SU-DHL-6 (cell line): Measurements from ENCODE around the gene UMAD1.

ENCODE experiments used
- CTCF ChIP-seq: fragments of 200-600 bp; sonication (generic); IDR thresholded peaks from one replicate; pipeline ENCODE4 v1.5.1; 2017; ENCODE audit warnings: antibody characterized with exemption, mild to moderate bottlenecking, low read length, moderate library complexity; ENCODE audit not compliant: insufficient read depth, poor library complexity, severe bottlenecking
- EZH2phosphoT487 ChIP-seq: fragments of 200-600 bp; sonication (generic), shearing (Covaris generic); conservative IDR thresholded peaks from 2 replicates; pipeline ENCODE4 v1.6.1; 2018; ENCODE audit warnings: mild to moderate bottlenecking, antibody characterized with exemption, low read length, moderate library complexity, mixed read lengths

DNA sequence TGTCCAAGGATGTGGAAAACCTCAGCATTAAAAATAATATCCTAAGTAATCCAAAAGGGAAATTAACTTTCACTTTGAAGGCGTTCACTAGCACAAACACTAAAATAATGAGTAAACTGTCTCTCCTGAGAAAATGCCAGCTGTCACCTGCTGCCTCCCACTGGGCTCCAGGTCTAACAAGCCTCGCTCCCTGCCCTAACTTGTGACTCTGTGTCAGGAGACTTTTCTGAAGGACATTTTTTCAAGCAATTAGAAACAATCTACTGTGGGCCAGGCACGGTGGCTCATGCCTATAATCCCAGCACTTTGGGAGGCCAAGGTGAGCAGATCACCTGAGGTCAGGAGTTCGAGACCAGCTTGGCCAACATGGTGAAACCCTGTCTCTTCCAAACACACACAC, 255.2 kb downstream of the UMAD1 start:
- TF ChIP-seq CTCF (no peak), EZH2phosphoT487 (no peak)
